Measurements from ENCODE around the gene CELSR1. TPM values are rescaled to one million over a fixed set of nuclear protein-coding genes. Genes with fewer than 3 reads are reported as not detected.
A peak's percentile ranks its signal among the peaks of the same experiment; 100 is the strongest.

Gene CELSR1
- total RNA-seq, 1 donor from 2014 or later: 27.9 TPM

- TF ChIP-seq, protein P1, sequence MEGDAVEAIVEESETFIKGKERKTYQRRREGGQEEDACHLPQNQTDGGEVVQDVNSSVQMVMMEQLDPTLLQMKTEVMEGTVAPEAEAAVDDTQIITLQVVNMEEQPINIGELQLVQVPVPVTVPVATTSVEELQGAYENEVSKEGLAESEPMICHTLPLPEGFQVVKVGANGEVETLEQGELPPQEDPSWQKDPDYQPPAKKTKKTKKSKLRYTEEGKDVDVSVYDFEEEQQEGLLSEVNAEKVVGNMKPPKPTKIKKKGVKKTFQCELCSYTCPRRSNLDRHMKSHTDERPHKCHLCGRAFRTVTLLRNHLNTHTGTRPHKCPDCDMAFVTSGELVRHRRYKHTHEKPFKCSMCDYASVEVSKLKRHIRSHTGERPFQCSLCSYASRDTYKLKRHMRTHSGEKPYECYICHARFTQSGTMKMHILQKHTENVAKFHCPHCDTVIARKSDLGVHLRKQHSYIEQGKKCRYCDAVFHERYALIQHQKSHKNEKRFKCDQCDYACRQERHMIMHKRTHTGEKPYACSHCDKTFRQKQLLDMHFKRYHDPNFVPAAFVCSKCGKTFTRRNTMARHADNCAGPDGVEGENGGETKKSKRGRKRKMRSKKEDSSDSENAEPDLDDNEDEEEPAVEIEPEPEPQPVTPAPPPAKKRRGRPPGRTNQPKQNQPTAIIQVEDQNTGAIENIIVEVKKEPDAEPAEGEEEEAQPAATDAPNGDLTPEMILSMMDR (IDR thresholded peaks at IDR 0.05): no peak
- peak; percentile 82 for DNase-seq (ENCODE audit: low spot score)
- Mint-ChIP-seq H3K27me3 (ENCODE audit: low read depth) (no peaks in the 10 kb centered on the region), H3K4me3 (ENCODE audit: unreplicated experiment) (no peak overlapping the region), H3K36me3 (ENCODE audit: low read depth) (peaks cover 38% of the 10 kb centered on the region), H3K9me3 (ENCODE audit: low read depth) (no peaks in the 10 kb centered on the region), H3K27ac (ENCODE audit: unreplicated experiment) (no peak overlapping the region), H3K4me1 (ENCODE audit: low read depth) (peaks cover 12% of the 10 kb centered on the region)
These were observed 186.8 kb downstream of the CELSR1 start for GRCh38 chr22:46350646-46351045.

DNA sequence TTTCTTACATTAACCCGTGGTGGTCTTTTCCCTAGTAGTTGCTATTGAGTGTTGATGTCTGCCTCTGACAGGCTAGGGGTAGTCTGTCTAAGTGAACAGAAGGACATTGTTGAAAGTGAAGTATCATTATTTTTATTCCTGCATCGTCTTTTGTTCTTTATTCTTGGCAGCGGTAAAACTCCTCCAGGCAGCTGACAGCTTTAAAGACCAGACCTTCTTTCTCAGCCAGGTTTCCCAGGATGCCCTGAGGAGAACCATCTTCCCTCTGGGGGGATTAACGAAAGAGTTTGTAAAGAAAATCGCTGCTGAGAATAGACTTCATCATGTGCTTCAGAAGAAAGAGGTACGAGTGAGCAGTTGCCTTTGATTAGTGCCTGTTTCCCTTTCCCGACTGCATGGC is 187.3 kb downstream of the CELSR1 start:
- no peak for DNase-seq (ENCODE audit: low spot score)
- peaks cover 37% of the 10 kb centered on the region for H3K36me3 Mint-ChIP-seq (ENCODE audit: low read depth)
- H3K27ac Mint-ChIP-seq (ENCODE audit: unreplicated experiment): no peak overlapping the region
- no peak overlapping the region for H3K4me3 Mint-ChIP-seq (ENCODE audit: unreplicated experiment)
- TF ChIP-seq, protein P1 (IDR thresholded peaks at IDR 0.05): no peak
- no peaks in the 10 kb centered on the region for H3K9me3 Mint-ChIP-seq (ENCODE audit: low read depth)
- no peaks in the 10 kb centered on the region for H3K27me3 Mint-ChIP-seq (ENCODE audit: low read depth)
- H3K4me1 Mint-ChIP-seq (ENCODE audit: low read depth): peaks cover 9% of the 10 kb centered on the region

DNA sequence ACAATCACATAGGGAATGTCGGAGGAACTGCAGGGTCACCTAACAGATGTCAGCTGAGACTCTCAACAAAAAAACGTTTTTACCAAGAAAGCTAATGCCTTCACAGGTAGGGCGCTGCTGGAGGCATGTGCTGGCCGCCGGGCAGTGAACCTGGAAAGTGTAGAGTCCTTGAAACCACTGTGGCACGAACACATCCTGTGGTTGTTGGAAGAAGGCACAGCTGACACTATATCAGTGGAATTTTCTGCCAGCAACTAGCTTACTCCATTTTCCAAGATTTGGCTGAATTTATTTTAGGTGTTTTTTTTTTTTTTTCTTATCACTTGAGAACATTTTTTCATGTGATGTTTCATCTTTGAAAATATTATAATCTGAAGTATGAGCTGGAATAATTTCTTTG is 187.7 kb downstream of the CELSR1 start:
- peak; percentile 8 for DNase-seq (ENCODE audit: low spot score)
- Mint-ChIP-seq H3K27ac (ENCODE audit: unreplicated experiment) (peak overlapping the region; percentile 1), H3K27me3 (ENCODE audit: low read depth) (no peaks in the 10 kb centered on the region)

GRCh38 chr22:46349238-46349637 is 188.2 kb downstream of the CELSR1 start:
- peaks cover 9% of the 10 kb centered on the region for H3K4me1 Mint-ChIP-seq (ENCODE audit: low read depth)
- peak overlapping the region; percentile 1 for H3K27ac Mint-ChIP-seq (ENCODE audit: unreplicated experiment)
- no peaks in the 10 kb centered on the region for H3K27me3 Mint-ChIP-seq (ENCODE audit: low read depth)
- H3K9me3 Mint-ChIP-seq (ENCODE audit: low read depth): no peaks in the 10 kb centered on the region
- TF ChIP-seq, protein P1 (IDR thresholded peaks at IDR 0.05): no peak
- peaks cover 40% of the 10 kb centered on the region for H3K36me3 Mint-ChIP-seq (ENCODE audit: low read depth)
- no peak overlapping the region for H3K4me3 Mint-ChIP-seq (ENCODE audit: unreplicated experiment)
- peak; percentile 19 for DNase-seq (ENCODE audit: low spot score)

More for the DNA sequence above, 187.7 kb downstream of the CELSR1 start:
- Mint-ChIP-seq H3K9me3 (ENCODE audit: low read depth) (no peaks in the 10 kb centered on the region), H3K4me1 (ENCODE audit: low read depth) (peaks cover 9% of the 10 kb centered on the region), H3K36me3 (ENCODE audit: low read depth) (peaks cover 37% of the 10 kb centered on the region), H3K4me3 (ENCODE audit: unreplicated experiment) (no peak overlapping the region)
- TF ChIP-seq, protein P1 (IDR thresholded peaks at IDR 0.05): no peak

DNA sequence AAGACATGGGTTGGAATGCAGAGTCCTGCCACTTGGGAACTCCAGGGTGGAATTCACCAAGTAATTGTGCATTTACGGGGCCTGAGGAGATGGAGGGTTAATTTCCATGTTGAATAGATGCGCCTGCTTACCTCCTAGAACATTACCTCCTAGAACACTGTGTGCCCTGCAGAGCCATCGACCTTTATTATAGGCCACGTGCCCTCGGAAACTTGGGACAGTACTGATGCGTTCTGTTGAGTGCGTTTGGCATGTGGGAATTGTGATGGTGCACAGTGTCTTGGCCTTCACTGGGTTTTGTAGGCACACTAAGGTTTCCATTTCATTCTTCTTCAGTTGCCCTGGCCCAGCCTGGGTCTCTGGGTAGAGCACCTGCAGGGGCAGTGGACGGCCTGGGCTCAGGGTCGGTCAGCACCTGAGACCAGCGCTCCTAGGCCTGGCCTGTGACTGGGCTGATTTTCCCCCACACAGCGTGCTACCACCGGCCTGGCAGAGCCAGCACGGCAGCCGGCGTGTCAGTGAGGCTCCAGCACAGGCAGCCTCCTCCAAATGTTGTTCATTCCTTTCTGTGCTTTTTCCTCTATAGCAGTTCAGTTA is 189.2 kb downstream of the CELSR1 start:
- Mint-ChIP-seq H3K9me3 (ENCODE audit: low read depth) (no peaks in the 10 kb centered on the region), H3K4me1 (ENCODE audit: low read depth) (peaks cover 9% of the 10 kb centered on the region), H3K36me3 (ENCODE audit: low read depth) (peaks cover 39% of the 10 kb centered on the region), H3K27me3 (ENCODE audit: low read depth) (no peaks in the 10 kb centered on the region), H3K4me3 (ENCODE audit: unreplicated experiment) (no peak overlapping the region), H3K27ac (ENCODE audit: unreplicated experiment) (no peak overlapping the region)
- TF ChIP-seq, protein P1 (IDR thresholded peaks at IDR 0.05): no peak
- DNase-seq (ENCODE audit: low spot score): no peak
